Measurements from ENCODE around the gene CAPZB. TPM values are rescaled to one million over a fixed set of nuclear protein-coding genes. Genes with fewer than 3 reads are reported as not detected.
A peak's percentile ranks its signal among the peaks of the same experiment; 100 is the strongest.

Gene CAPZB
- total RNA-seq, 2 experiments from 2014 or later, result 492 to 518 TPM

DNA sequence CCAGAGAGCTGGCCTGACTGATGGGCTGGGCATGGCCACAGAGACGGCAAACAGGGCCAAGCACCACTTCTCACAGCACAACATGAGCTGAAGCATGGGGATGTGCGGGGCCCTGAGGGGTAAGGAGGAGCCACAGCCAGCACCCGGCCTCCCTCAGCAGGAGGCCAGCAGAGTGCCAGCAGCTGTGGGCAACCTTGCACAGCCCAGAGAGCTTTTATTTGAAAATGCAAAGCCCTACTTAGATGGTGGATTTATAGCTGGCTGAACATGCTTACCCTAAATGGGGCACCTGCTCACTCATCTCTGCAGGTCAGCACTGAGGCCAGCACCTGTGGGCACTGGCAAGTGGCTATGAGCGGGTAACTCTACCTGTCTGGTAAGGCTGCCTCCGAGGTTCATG lies 129.1 kb downstream of the CAPZB start:
- ATAC-seq (no peak), DNase-seq (no peak)
- Mint-ChIP-seq H3K36me3 (ENCODE audit: low read depth) (peaks cover 49% of the 10 kb centered on the region), H3K27me3 (ENCODE audit: low read depth) (no peaks in the 10 kb centered on the region), H3K4me3 (no peak overlapping the region), H3K4me1 (ENCODE audit: low read depth) (peaks cover 23% of the 10 kb centered on the region), H3K27ac (no peak overlapping the region), H3K9me3 (ENCODE audit: insufficient read depth) (no peaks in the 10 kb centered on the region)
- POLR2A ChIA-PET, result no interaction called here
- CTCF ChIA-PET, result interaction anchor here (1.0 kb wide), 2 partner anchors 14 to 306 kb away, joined by 3 read pairs; no protein-coding TSS in a partner anchor

DNA sequence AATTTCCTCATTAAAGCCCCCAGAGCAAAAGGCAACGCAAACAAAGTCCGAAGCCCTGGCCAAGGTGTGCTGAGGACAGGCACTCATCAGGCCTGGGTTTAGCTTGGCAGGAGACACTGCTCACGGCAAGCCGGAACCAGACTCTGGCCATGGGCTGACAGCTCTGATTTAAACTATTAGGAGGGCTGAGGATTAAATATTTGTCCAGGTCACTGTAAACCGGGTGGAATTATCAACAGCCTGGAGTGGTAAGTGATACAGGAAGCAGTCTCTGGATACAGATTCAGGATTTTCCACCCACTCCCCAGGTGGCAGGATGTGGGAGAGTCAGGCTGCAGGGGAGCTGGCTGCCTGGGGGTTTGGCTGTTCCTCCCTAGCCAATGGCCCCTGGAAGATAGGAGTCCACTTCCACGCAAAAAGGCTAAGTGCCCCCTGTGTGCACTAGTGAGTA lies 130.8 kb downstream of the CAPZB start:
- ATAC-seq (no peak), DNase-seq (no peak)
- ChIA-PET POLR2A (no interaction called here), CTCF (interaction anchor here (0.7 kb wide), 1 partner anchor 133 kb away, joined by 3 read pairs; no protein-coding TSS in a partner anchor)
- Mint-ChIP-seq H3K4me3 (no peak overlapping the region), H3K27me3 (ENCODE audit: low read depth) (no peaks in the 10 kb centered on the region), H3K36me3 (ENCODE audit: low read depth) (peaks cover 54% of the 10 kb centered on the region), H3K27ac (no peak overlapping the region), H3K9me3 (ENCODE audit: insufficient read depth) (no peaks in the 10 kb centered on the region), H3K4me1 (ENCODE audit: low read depth) (peaks cover 6% of the 10 kb centered on the region)

DNA sequence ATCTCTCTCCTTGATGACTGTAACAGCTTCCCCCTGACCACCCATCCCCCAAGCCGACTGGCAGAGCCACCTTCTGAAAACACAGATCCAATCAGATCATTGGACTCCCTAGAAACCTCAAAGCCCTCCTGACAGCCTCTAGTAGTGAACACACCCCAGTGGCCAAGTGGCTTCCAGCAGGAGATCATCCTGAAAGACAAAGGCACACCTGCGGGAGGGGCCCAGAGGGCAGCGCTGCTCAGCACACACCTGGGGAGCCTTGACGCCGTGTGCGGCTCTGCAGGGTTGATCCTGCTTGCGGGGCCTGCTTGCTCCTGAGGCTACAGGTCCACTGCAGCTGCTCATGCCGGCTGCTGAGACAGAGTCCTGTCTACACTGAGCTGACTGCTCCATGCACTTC lies 131.7 kb downstream of the CAPZB start:
- H3K4me1 Mint-ChIP-seq (ENCODE audit: low read depth), result peaks cover 2% of the 10 kb centered on the region
- H3K36me3 Mint-ChIP-seq (ENCODE audit: low read depth), result peaks cover 60% of the 10 kb centered on the region
- peak overlapping the region; percentile 39 for H3K27ac Mint-ChIP-seq
- DNase-seq, result no peak
- no peaks in the 10 kb centered on the region for H3K27me3 Mint-ChIP-seq (ENCODE audit: low read depth)
- CTCF ChIA-PET, result no interaction called here
- H3K4me3 Mint-ChIP-seq, result no peak overlapping the region
- H3K9me3 Mint-ChIP-seq (ENCODE audit: insufficient read depth), result no peaks in the 10 kb centered on the region
- ATAC-seq, result no peak
- POLR2A ChIA-PET, result no interaction called here

DNA sequence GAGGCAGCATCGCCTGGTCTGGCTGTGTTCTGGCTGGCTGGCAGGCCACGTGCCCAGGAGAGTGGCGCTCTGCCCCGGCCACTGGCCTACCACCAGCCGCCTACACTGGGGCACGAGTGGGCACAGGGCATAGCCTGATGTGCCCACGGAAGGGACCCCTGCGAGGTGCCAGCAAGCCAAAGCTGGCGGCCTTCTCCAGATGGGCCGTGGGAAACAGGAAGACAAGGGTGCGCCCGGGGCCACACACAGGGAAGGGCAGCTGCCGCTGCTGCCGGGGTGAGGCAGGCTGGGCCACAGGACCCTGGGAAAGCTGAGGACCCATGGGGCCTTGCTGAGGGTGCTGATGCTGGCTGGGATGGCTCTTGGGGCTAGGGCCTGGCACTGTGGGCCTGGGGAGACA lies 132.5 kb downstream of the CAPZB start:
- CTCF ChIA-PET, result interaction anchor here (1.6 kb wide), 1 partner anchor 11 kb away, joined by 4 read pairs; no protein-coding TSS in a partner anchor

DNA sequence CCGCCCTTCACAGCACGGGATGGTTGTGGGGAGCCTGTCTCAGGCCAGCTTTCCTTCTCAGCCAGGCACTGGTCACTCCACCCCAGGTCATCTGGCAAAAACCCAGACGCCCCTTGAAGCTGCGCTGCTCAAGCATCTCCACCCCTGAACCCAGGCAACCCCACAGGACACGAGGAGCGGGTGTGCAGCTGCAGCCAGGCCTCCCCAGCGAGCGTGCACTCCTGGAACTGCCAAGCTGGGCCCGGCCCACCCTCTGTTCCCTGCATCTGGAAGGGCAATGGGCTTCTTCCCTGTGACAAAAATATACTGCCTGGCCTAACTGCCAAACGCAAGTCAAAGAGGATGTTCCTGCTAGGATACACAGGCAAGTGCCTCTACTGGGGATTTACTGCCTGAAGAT lies 133.5 kb downstream of the CAPZB start:
- Mint-ChIP-seq H3K27ac (no peak overlapping the region), H3K9me3 (ENCODE audit: insufficient read depth) (no peaks in the 10 kb centered on the region), H3K36me3 (ENCODE audit: low read depth) (peaks cover 52% of the 10 kb centered on the region), H3K27me3 (ENCODE audit: low read depth) (no peaks in the 10 kb centered on the region), H3K4me3 (no peak overlapping the region), H3K4me1 (ENCODE audit: low read depth) (no peaks in the 10 kb centered on the region)
- ChIA-PET POLR2A (no interaction called here), CTCF (interaction anchor here (1.6 kb wide), 1 partner anchor 10 kb away, joined by 4 read pairs; no protein-coding TSS in a partner anchor)
- DNase-seq (no peak), ATAC-seq (no peak)

More for the DNA sequence above, 132.5 kb downstream of the CAPZB start:
- Mint-ChIP-seq H3K27me3 (ENCODE audit: low read depth) (no peaks in the 10 kb centered on the region), H3K27ac (peak overlapping the region; percentile 46), H3K9me3 (ENCODE audit: insufficient read depth) (no peaks in the 10 kb centered on the region), H3K4me3 (no peak overlapping the region), H3K36me3 (ENCODE audit: low read depth) (peaks cover 60% of the 10 kb centered on the region), H3K4me1 (ENCODE audit: low read depth) (peaks cover 2% of the 10 kb centered on the region)
- POLR2A ChIA-PET, result interaction anchor here (0.7 kb wide), 1 partner anchor 143 kb away, joined by 3 read pairs; the partner anchor contains the start of gene UBR4
- DNase-seq (no peak), ATAC-seq (no peak)

DNA sequence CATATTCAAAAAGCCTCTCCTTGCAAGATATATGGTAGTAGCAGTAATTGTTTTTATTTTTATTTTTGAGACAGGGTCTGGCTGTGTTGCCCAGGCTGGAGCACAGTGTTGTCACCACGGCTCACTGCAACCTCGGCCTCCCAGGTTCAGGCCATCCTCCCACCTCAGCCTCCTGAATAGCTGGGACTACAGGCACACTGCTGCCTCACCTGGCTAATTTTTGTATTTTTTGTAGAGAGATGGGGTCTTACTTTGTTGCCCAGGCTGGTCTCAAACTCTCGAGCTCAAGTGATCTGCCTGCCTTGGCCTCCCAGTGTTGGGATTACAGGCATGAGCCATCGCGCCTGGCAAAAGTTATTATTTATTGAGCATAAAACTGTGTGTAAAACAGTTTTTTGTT lies 134.8 kb downstream of the CAPZB start:
- H3K27me3 Mint-ChIP-seq (ENCODE audit: low read depth), result no peaks in the 10 kb centered on the region
- DNase-seq, result no peak
- CTCF ChIA-PET, result no interaction called here
- no peak overlapping the region for H3K4me3 Mint-ChIP-seq
- POLR2A ChIA-PET, result no interaction called here
- H3K27ac Mint-ChIP-seq, result no peak overlapping the region
- H3K4me1 Mint-ChIP-seq (ENCODE audit: low read depth), result no peaks in the 10 kb centered on the region
- peaks cover 45% of the 10 kb centered on the region for H3K36me3 Mint-ChIP-seq (ENCODE audit: low read depth)
- ATAC-seq, result no peak
- no peaks in the 10 kb centered on the region for H3K9me3 Mint-ChIP-seq (ENCODE audit: insufficient read depth)

DNA sequence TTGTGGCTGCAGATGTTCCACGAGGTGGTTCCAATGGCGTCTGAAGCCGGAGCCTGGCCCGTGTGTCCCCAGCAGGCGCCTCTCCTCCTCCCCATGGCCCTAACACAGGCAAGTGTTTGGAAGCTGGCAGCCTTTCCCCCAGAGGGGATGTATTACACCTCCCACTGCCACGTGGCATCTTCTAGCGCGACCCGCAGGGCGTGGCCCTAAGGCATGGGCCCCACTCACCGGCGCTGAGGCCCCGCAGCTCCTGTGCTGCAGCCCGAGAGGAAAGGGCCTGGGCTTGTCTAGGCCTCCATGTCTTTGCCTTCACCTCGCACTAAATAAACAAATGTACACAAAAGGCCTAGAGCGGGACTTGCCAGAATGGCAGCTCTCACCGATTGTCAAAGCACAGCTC lies 135.3 kb downstream of the CAPZB start:
- H3K4me1 Mint-ChIP-seq (ENCODE audit: low read depth), result no peaks in the 10 kb centered on the region
- CTCF ChIA-PET, result no interaction called here
- H3K27me3 Mint-ChIP-seq (ENCODE audit: low read depth), result no peaks in the 10 kb centered on the region

DNA sequence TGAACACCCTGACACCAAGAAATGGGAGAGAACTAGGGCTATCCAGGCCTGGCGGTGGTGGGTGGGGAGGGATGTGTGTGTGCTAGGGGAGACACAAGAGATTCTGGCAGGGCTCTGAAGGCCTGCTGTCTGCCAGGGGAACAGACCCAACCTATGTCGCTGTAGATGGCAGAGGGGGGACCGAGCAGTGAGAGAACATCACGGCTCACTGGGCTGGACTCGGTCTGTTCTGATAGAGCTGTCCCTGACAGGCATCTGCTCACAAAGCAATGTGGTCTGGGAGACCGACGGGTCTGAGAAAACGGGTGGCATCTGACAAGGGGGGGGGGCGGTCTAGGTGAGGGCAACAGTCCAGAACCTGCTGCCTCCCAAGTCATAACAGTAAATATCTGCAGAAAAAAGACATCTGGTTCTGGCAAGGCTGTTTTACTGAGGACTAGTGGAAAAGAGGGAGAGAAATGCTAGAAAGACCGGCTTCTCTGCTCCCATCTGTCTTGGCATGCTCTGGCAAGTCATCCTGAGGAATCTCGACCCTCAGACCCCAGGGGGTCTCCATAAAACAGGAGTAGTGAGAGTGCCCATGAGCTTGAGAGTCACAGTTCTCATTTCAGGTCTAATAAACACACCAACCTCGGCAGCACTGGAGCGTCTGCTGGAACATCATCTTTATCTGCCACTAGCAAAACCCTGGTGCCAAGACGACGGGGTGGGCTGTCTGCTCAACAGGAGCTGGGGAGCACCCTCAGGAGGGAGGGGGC lies 136.7 kb downstream of the CAPZB start:
- ATAC-seq (no peak), DNase-seq (no peak)
- Mint-ChIP-seq H3K27me3 (ENCODE audit: low read depth) (no peaks in the 10 kb centered on the region), H3K9me3 (ENCODE audit: insufficient read depth) (no peaks in the 10 kb centered on the region), H3K4me1 (ENCODE audit: low read depth) (no peaks in the 10 kb centered on the region), H3K27ac (no peak overlapping the region), H3K4me3 (no peak overlapping the region), H3K36me3 (ENCODE audit: low read depth) (peaks cover 40% of the 10 kb centered on the region)
- ChIA-PET POLR2A (interaction anchor here (1.0 kb wide), 1 partner anchor 17 kb away, joined by 3 read pairs; no protein-coding TSS in a partner anchor), CTCF (interaction anchor here (0.8 kb wide), 1 partner anchor 42 kb away, joined by 3 read pairs; no protein-coding TSS in a partner anchor)

More for the DNA sequence above, 135.3 kb downstream of the CAPZB start:
- Mint-ChIP-seq H3K27ac (no peak overlapping the region), H3K9me3 (ENCODE audit: insufficient read depth) (no peaks in the 10 kb centered on the region), H3K36me3 (ENCODE audit: low read depth) (peaks cover 41% of the 10 kb centered on the region), H3K4me3 (no peak overlapping the region)
- ATAC-seq (no peak), DNase-seq (no peak)
- POLR2A ChIA-PET, result no interaction called here

DNA sequence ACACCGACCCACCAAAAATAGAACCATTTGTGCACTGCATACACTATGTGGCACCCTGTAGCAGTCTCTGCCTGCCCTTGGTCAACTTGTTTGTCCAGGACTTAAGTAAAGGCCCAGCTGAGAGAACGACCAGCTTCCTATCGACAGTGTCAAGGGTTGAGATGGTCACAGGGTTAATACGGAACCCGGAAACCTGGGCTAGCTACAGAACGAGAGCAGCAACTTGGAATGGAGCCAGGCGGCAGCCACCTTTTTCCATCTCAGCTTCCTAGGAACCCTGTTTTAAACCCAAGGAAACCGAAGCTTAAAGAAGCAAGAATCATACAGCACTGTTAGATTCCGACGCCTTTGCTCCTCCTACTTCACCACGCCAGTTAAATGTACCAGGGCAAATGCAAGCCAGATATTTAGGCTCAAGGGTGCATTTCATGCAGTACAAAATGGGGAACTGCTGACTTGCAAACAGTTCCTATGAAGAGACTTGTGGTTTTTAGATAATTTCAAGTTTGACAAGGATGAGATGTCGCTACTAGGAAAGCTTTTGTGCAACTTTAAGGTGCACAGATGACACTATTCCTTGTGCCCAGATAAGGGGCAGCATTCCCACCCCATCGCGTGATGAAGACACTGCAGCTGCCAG lies 137.7 kb downstream of the CAPZB start:
- H3K27me3 Mint-ChIP-seq (ENCODE audit: low read depth), result no peaks in the 10 kb centered on the region
- no peak for DNase-seq
- peaks cover 39% of the 10 kb centered on the region for H3K36me3 Mint-ChIP-seq (ENCODE audit: low read depth)
- no peak overlapping the region for H3K4me3 Mint-ChIP-seq
- H3K4me1 Mint-ChIP-seq (ENCODE audit: low read depth), result no peaks in the 10 kb centered on the region
- ChIA-PET POLR2A (interaction anchor here (0.5 kb wide), 1 partner anchor 15 kb away, joined by 3 read pairs; no protein-coding TSS in a partner anchor), CTCF (interaction anchor here (1.6 kb wide), 1 partner anchor 303 kb away, joined by 4 read pairs; no protein-coding TSS in a partner anchor)
- ATAC-seq, result no peak
- H3K9me3 Mint-ChIP-seq (ENCODE audit: insufficient read depth), result no peaks in the 10 kb centered on the region
- no peak overlapping the region for H3K27ac Mint-ChIP-seq

DNA sequence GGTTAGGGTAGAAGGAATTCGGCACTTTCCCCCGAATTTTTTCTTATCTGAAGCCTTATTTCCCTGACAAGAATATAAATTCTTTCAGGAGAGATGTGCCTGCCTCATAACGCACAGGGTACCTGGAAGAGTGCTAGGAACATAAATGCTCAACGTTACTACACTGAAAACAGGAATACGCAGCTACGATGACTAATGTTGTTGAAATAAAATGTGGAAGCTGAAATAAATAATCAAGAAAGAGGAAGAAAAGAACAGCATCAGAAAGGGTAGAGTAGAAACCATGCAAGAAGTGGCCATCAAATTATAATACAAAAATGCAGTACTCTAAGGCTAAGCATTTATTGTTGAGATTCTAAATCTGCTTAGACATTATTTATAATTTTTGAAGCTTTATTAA lies 139.3 kb downstream of the CAPZB start:
- Mint-ChIP-seq H3K4me1 (ENCODE audit: low read depth) (no peaks in the 10 kb centered on the region), H3K27ac (no peak overlapping the region), H3K36me3 (ENCODE audit: low read depth) (peaks cover 43% of the 10 kb centered on the region), H3K9me3 (ENCODE audit: insufficient read depth) (no peaks in the 10 kb centered on the region), H3K4me3 (no peak overlapping the region), H3K27me3 (ENCODE audit: low read depth) (no peaks in the 10 kb centered on the region)
- ATAC-seq (no peak), DNase-seq (no peak)
- ChIA-PET CTCF (interaction anchor here (1.3 to 4.2 kb wide), 3 partner anchors 236 to 300 kb away, joined by 3 to 19 read pairs (median 3); no protein-coding TSS in a partner anchor), POLR2A (no interaction called here)

DNA sequence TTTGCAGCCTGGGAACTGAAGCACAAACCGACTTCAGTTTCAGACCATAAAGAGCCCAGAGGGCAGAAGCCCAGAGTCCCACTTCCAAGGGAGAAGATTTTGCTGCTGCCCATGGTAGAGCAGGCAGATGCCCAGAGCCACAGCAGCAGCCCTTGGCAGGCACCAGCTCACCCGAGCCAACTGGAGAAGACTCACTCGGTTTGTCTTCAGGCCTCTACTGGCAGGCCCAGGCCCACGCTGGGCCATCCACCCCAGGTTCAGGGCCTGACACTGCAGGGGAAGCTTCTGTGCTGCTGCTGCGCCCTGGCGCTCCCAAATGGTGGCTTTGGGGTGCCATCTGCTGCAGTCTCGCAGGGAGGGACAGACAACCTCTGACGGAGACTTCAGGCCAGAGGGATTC lies 139.9 kb downstream of the CAPZB start:
- DNase-seq (no peak), ATAC-seq (no peak)
- Mint-ChIP-seq H3K36me3 (ENCODE audit: low read depth) (peaks cover 47% of the 10 kb centered on the region), H3K27ac (peak overlapping the region; percentile 57), H3K4me3 (no peak overlapping the region), H3K9me3 (ENCODE audit: insufficient read depth) (no peaks in the 10 kb centered on the region), H3K4me1 (ENCODE audit: low read depth) (no peaks in the 10 kb centered on the region), H3K27me3 (ENCODE audit: low read depth) (no peaks in the 10 kb centered on the region)
- ChIA-PET POLR2A (no interaction called here), CTCF (interaction anchor here (0.9 to 4.2 kb wide), 5 partner anchors 46 to 316 kb away, joined by 3 to 19 read pairs (median 5); no protein-coding TSS in a partner anchor)

DNA sequence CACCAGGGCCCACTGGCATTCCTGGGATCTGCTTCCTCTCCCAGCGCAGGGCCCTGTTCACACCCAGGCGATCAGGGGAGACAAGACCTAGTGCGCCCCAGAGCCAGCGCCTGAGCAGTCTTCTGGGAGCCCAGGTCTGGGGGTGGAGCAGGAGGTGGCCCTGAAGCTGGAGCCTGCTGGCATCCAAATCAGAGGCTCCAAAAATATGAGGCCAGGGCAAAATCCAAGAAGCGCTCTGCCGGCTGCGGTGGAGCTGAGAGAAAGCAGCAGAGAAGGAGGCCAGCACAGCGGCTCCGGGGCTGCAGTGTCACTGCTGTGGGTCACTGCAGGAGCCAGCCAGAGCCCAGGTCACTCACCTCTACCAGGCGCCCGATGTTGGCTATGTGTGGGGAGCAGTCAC lies 140.5 kb downstream of the CAPZB start:
- no peaks in the 10 kb centered on the region for H3K4me1 Mint-ChIP-seq (ENCODE audit: low read depth)
- ATAC-seq (no peak), DNase-seq (no peak)
- no peak overlapping the region for H3K4me3 Mint-ChIP-seq
- H3K36me3 Mint-ChIP-seq (ENCODE audit: low read depth), result peaks cover 43% of the 10 kb centered on the region
- peak overlapping the region; percentile 57 for H3K27ac Mint-ChIP-seq
- H3K27me3 Mint-ChIP-seq (ENCODE audit: low read depth), result no peaks in the 10 kb centered on the region
- no peaks in the 10 kb centered on the region for H3K9me3 Mint-ChIP-seq (ENCODE audit: insufficient read depth)
- CTCF ChIA-PET, result interaction anchor here (0.9 to 4.2 kb wide), 5 partner anchors 46 to 317 kb away, joined by 3 to 19 read pairs (median 5); no protein-coding TSS in a partner anchor
- POLR2A ChIA-PET, result no interaction called here
